PFSK-1 (cell line): ENCODE data around the gene KLHDC7B.

ENCODE experiments used
- FOXP2 ChIP-seq: optimal IDR thresholded peaks from 2 replicates; pipeline ENCODE3; 2011; ENCODE audit warnings: borderline replicate concordance, control low read depth, inconsistent platforms; ENCODE audit not compliant: insufficient read depth; ENCODE audit errors: extremely low read length, extremely low read depth
- POLR2AphosphoS5 ChIP-seq: IDR thresholded peaks from 2 replicates; pipeline ENCODE4 v1.6.1; 2012; ENCODE audit warnings: low read depth, mild to moderate bottlenecking, control low read depth, low read length, moderate library complexity
- SIN3A ChIP-seq: IDR thresholded peaks from 2 replicates; pipeline ENCODE4 v1.6.1; 2012; ENCODE audit warnings: mild to moderate bottlenecking, low read length, moderate library complexity, borderline replicate concordance; ENCODE audit not compliant: insufficient read depth
- TAF1 ChIP-seq: IDR thresholded peaks from 2 replicates; pipeline ENCODE4 v1.6.1; 2012; ENCODE audit warnings: low read length, control low read depth, borderline replicate concordance; ENCODE audit not compliant: insufficient read depth
- TF ChIP-seq, protein P1 (sequence below), 2 experiments: IDR thresholded peaks; 2 replicates each; pipeline versions ENCODE4 v1.6.1 to v1.8.0; 2011 to 2012; ENCODE audit warnings: low read depth in 2 of 2, low read length in 2 of 2, control low read depth in 1 of 2, inconsistent platforms in 1 of 2, mild to moderate bottlenecking in 1 of 2, moderate library complexity in 1 of 2; ENCODE audit not compliant: insufficient read depth in 1 of 2

Gene KLHDC7B

DNA sequence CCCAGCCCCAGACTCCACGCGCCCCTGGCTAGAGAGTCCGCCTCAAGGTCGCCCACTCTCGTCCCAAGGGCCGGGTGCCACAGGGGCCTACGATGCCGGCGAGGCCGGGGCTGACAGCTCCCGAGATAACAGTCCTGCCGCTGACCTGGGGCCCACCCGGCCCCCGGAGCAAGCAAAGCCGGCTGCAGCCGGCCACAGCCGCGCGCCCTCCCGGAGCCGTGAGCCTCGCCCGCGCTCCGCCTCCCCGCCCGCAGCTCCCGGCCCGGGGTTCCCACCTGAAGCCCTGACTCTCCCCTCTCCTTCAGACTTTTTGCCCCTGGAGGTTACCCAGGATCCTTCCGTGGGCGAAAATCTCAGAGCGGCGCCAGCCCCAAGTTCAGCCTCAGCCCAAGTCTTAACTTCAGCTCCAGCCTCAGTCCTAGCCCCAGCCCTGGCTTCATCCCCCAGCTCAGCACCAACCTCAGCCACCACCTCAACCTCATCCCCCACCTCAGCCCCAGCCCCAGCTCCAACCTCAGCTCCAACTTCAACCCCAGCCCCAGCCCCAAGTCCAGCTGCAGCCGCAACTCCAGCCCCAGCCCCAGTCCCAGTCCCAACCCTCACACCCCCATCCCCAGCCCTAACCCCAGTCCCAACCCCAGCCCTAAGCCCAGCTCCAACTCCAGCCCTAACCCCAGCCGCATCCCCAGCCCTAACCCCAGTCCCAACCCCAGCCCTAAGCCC is 1.7 kb downstream of the KLHDC7B start:
- TF ChIP-seq, protein P1, sequence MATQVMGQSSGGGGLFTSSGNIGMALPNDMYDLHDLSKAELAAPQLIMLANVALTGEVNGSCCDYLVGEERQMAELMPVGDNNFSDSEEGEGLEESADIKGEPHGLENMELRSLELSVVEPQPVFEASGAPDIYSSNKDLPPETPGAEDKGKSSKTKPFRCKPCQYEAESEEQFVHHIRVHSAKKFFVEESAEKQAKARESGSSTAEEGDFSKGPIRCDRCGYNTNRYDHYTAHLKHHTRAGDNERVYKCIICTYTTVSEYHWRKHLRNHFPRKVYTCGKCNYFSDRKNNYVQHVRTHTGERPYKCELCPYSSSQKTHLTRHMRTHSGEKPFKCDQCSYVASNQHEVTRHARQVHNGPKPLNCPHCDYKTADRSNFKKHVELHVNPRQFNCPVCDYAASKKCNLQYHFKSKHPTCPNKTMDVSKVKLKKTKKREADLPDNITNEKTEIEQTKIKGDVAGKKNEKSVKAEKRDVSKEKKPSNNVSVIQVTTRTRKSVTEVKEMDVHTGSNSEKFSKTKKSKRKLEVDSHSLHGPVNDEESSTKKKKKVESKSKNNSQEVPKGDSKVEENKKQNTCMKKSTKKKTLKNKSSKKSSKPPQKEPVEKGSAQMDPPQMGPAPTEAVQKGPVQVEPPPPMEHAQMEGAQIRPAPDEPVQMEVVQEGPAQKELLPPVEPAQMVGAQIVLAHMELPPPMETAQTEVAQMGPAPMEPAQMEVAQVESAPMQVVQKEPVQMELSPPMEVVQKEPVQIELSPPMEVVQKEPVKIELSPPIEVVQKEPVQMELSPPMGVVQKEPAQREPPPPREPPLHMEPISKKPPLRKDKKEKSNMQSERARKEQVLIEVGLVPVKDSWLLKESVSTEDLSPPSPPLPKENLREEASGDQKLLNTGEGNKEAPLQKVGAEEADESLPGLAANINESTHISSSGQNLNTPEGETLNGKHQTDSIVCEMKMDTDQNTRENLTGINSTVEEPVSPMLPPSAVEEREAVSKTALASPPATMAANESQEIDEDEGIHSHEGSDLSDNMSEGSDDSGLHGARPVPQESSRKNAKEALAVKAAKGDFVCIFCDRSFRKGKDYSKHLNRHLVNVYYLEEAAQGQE (IDR thresholded peaks at IDR 0.05; ENCODE audit: insufficient read depth in 1 of 2, low read depth in 2 of 2, low read length in 2 of 2), result no peak
- no peak for TF ChIP-seq POLR2AphosphoS5
- TF ChIP-seq TAF1, result no peak
- TF ChIP-seq FOXP2, result no peak
- no peak for TF ChIP-seq SIN3A

DNA sequence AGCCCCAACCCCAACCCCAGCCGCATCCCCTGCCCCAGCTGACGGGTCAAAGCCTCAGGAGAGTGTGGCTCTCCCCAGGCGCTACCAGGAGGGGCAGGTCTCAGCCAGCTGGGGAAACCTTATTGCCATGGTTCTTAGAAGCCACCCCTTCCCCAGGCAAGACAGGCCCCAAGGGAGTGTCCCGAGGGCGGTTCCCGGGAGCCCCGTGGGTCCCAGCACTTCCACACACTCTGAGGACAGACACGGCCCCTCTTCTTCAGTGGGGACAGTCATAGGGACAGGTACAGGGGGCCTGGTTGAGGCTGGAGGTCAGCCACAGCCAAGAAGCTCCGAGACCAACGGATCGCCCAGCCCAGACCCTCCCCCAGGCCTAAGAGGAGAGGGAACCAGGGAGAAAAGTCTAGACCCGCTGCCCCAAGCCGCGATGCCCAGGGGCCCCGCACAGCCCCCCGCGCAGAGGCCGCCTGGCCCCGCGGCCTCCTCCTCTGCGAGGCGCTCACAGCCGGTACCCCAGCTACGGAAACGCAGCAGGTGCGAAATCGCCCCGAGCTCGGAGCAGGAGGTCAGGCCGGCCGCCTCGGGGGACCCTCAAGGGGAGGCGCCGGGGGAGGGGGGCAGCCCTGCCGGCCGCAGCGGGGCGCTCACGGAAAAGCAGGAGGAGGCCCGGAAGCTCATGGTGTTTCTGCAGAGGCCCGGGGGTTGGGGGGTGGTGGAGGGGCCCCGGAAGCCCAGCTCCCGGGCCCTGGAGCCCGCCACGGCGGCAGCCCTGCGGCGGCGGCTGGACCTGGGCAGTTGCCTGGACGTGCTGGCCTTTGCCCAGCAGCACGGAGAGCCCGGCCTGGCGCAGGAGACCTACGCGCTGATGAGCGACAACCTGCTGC is 2.6 kb downstream of the KLHDC7B start:
- TF ChIP-seq POLR2AphosphoS5 (no peak), TAF1 (no peak), FOXP2 (no peak), SIN3A (no peak)
- TF ChIP-seq, protein P1 (IDR thresholded peaks at IDR 0.05; ENCODE audit: insufficient read depth in 1 of 2, low read depth in 2 of 2, low read length in 2 of 2), result no peak

DNA sequence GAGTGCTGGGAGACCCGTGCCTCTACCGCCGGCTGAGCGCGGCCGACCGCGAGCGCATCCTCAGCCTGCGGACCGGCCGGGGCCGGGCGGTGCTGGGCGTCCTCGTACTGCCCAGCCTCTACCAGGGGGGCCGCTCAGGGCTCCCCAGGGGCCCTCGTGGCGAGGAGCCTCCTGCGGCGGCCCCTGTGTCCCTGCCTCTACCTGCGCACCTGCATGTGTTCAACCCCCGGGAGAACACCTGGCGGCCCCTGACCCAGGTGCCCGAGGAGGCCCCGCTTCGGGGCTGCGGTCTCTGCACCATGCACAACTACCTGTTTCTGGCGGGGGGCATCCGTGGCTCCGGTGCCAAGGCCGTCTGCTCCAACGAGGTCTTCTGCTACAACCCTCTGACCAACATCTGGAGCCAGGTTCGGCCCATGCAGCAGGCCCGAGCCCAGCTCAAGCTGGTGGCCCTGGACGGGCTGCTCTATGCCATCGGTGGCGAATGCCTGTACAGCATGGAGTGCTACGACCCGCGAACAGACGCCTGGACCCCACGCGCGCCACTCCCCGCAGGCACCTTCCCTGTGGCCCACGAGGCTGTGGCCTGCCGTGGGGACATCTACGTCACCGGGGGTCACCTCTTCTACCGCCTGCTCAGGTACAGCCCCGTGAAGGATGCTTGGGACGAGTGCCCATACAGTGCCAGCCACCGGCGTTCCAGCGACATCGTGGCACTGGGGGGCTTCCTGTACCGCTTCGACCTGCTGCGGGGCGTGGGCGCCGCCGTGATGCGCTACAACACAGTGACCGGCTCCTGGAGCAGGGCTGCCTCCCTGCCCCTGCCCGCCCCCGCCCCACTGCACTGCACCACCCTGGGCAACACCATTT is 3.5 kb downstream of the KLHDC7B start:
- no peak for TF ChIP-seq FOXP2

DNA sequence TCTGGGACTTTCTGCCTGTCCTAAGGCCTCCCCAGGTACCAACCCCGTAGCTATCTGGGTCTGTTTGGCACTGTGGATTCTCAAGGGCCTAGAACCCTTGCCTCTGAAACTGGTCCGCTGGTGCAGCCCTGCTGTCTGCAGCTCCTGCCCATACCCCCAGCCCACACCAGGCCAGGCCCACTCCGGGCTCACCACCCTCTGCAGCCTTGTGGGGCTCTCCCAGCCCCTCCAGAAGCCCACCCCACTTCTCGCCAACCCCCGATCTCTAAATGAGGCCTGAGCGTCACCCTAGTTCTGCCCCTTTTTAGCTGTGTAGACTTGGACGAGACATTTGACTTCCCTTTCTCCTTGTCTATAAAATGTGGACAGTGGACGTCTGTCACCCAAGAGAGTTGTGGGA is 4.7 kb downstream of the KLHDC7B start:
- no peak for TF ChIP-seq POLR2AphosphoS5
- no peak for TF ChIP-seq TAF1
- no peak for TF ChIP-seq SIN3A
- TF ChIP-seq, protein P1 (IDR thresholded peaks at IDR 0.05; ENCODE audit: insufficient read depth in 1 of 2, low read depth in 2 of 2, low read length in 2 of 2), result no peak
- TF ChIP-seq FOXP2, result no peak

DNA sequence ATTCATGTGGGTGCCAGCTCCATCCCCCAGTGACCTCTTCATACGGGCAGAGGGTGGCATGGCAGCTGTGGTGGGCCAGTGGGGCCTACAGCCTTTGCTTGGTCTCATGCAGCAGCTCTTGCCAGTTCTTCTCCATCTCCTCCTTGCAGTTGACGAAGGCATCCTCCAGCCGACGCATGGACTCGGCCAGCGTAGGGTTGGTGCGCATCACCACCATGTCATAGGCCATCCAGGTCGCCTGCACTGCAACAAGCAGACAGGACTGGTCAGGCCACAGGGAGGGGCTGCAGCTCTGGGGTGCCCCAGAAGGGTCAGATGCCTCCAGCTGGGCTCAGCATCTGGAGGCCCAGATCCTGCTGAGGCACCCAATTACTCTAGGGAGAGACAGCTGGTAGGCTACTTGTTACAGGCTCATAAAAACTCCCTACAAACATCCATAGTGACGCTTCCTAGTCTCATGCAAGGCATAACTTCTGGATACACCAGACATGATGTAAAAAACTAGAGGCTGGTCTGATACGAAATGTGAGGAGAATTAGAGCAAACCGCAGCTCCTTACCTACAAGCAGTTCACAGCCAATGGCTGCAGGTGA is 5.6 kb downstream of the KLHDC7B start:
- TF ChIP-seq POLR2AphosphoS5 (no peak), SIN3A (no peak), FOXP2 (no peak), TAF1 (no peak)
- TF ChIP-seq, protein P1 (IDR thresholded peaks at IDR 0.05; ENCODE audit: insufficient read depth in 1 of 2, low read depth in 2 of 2, low read length in 2 of 2), result no peak
